GM19351 (cell line): Measurements from ENCODE around the gene BUD23.

Source experiments
- ATAC-seq: cut with Tn5 transposase; IDR thresholded peaks from one replicate; pipeline ENCODE4 v1.9.1; 2021; ENCODE audit warnings: mild to moderate bottlenecking, moderate library complexity; ENCODE audit not compliant: unreplicated experiment

The BUD23 gene

DNA sequence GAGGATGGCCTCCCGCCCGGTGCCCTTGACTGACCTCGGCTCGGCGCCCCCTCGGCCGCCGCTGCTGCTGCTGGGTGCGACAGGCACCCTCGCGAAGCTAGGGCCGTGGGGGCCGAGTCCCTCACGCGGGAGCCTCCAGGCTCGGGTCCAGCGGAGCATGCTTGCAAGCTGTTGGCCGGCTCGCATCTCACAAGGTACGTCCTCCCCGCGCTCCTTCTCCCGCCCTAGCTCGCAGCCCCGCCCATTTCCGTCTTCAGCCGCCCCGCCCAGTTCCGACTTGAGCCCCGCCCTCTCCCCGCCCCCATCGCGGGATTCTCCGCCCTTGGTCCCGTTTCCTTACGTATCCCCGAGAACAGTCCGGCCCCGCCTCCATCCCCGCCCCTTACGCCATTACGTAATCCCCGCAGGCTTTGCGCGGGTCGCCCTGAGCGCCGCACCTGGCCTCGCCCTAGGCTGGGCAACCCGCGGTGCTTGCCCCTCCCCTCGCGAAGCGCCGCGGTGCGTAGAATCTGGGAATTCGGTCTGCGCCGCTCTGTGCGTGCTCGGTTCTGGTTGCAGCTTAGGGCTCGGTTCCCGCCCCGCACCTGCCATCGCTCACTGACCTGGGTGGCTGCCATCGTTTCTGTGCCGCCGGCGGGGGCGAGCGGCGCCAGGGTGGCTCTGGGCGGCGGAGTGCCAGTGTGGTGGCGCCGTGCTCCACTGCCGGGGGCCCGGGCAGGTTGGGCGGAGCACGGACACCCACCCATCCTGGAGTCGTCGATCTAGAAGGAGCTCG, 55.4 kb downstream of the BUD23 start, which contains the start of gene ABHD11:
TSS of gene ABHD11 (minus strand) at position 191 of the 775 bp plus-strand sequence. CDS start at position 159, 32 bp downstream.
- ATAC-seq: peak; percentile 90

DNA sequence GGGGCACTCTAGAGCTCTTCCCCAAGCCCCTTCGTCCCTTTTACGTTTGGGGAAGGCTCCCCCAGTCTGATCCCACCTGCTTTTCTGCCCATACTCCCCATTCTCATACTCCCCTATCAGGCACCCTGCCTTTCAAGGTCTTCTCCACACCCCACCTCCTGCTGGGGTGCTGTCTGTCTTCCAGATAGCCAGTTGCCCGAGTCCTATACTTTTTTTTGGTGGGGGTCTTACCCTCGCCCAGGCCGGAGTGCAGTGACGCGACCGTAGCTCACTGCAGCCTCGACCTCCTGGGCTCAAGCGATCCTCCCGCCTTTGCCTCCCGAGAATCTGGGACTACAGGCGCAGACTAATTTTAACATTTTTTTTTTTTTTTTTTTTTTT, 56.0 kb downstream of the BUD23 start:
- peak; percentile 10 for ATAC-seq

DNA sequence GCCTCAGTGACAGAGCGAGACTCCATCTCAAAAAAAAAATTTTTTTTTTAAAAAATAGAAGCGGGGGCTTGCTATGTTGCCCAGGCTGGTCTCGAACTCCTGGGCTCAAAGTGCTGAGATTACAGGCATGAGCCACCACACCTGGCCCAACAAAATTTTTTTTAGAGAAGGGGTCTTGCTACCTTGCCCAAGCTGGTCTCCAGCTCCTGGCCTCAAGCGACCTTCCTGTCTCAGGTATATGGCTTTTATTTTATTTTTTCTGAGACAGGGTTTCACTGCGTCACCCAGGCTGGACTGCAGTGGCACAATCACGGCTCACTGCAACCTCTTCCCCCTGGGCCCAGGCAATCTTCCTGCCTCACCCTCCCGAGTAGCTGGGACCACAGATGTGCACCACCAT, 56.8 kb downstream of the BUD23 start:
- no peak for ATAC-seq

DNA sequence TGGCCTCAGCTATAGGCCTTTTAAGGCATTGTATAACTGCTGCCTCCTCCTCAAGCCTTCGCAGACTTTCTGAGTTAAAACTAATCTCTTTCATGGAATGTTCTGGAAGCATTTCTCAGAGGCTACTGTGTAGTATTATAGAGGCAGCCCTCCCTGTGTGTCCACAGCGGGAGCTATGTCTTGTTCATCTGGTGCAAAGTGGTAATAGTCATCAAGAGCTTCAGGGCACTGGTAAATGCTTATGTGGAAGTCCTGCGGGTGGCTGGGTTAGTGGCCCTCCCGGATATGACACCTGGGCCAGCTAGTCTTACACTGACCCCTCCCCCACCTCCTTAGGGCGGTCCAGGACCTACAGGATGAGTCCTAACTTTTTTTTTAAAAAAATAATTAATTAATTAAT, 57.4 kb downstream of the BUD23 start:
- no peak for ATAC-seq

DNA sequence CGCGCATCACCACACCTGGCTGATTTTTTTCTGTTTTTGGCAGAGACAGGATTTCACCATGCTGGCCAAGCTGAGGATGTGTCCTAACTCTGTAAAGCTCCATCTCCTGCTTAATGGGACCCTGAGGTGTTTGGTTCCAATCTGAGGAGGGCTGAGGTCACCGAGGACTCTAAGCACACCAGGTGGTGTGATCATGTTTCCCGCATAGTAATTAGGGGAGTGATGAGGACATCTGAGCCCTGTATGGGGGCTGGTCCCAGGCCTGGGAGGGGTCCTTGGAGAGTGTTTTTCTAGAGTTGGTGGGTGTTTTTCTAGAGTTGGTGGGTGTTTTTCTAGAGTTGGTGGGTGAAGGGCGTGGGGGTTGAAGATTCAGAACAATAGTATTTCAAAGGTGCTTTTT, 58.2 kb downstream of the BUD23 start:
- no peak for ATAC-seq

DNA sequence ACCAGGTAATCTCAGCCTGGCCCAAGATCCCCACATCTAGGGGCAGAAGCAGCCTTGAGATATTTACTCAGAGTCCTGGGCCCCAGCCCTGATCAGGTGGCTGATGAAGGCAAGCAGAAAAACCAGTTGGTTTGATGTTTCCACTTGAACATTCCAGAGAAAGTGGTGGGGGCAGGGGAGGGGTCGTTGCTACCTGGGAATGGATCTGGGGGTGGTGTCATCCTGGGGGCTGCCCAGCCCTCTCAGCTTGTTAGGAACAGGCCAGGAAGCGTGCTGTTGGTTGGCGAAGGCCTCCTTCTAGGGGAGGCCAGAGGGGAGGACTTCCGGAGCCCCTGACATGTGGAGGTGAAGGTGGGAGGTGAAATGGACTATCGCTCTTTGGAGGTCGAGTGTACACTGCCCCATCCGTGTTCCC, 58.9 kb downstream of the BUD23 start:
- ATAC-seq: no peak

DNA sequence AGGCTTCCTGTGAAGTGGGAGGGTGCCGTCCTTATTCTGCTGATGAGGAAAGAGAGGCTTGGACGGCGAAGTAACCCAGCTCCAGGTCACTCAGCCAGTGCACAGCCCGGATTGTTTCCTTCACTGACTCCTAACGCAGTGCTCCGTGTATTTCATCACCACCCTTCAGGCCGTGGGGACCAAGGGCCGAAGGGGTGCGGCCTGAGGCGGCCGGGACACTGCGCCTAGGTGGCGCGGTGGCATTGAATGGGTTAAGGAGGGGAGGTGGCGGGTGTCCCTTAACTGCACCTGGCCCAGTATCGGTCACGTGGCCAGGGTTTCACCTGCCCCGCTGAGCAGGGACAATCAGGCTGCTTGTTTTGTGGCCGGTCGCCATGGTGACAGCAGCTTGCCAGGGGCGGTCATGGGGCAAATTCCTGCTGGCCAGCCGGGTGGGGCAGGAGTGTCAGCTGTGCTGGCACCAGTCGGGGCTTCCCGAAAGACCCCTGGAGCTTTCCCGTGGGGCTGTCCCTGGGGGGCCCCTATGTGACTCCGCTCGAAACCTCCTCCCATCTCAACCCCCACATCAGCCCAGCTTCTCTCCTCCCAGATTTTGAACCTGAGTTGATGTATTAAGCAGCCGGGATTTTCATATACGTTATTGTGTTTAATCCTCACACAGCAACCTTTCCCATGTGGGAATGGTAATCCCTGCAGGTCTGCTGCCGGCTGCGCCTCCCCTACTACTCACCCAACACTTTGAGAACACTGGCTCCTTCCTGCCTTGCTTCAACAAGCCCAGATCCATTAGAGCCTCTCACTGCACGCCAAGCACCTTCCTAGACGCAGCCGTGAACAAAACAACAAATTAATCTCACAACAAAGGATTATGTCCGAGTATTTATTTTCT, 59.6 kb downstream of the BUD23 start:
- ATAC-seq: no peak

DNA sequence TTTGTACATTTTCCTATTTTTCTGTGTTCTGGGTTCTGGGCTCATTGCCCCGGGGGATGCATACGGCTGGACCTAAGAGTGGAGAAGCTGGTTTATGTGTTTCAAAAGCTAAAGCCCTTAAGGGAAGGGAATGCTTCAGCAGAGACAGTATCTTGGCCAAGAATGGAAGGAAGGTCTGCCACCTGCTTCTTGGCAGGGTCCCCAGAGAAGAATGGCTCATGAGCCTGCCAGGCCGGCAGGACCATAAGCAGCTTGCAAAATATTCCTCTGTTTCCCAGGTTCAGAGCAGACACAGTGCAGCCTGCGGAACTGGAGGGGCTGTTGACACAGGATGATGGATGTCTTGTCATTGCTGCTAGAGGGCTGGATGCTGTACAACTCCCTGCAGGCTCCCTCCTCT, 63.0 kb downstream of the BUD23 start:
- ATAC-seq: no peak
